ENCODE results near the gene PCSK1N. TPM values are rescaled to one million over a fixed set of nuclear protein-coding genes. Genes with fewer than 3 reads are reported as not detected.

PCSK1N gene
- total and polyA plus RNA-seq, 9 of the 15 experiments (the other 6 are each of a cell fraction or from before 2014, with no cell fraction given), result 0.07 to 0.55 (median 0.54) TPM; not detected in 6

DNA sequence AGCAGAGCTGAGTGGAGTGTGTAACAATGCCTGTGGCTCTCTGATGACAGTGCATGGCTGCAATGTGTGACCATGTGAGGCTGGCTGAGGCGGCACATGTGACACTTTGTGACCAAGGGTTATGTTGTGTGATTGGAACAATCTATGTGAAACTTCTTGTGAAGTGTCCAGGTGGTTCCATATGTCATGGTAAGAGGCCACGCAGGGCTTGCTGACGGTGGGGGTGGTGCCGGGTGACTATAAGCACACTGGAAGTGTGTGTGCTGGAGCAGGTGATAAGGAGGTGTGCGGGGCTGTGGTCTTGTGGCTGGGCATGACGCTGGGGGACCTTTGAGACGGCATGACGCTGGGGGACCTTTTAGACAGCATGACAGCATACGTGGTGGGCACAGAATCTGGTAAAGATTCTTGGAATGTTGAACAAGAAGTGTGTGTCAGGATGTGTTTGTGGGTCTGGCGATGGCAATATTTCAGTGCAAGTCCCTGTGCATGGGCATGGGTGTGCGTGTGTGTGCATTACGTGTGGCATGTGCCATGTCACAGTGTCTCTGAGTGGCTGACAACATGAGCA, 41.0 kb downstream of the PCSK1N start (continued):
- TF ChIP-seq YY1 (IDR thresholded peaks at IDR 0.05; ENCODE audit: borderline replicate concordance in 1 of 3, control insufficient read depth in 1 of 3, extremely low read depth in 1 of 3, insufficient read depth in 3 of 3, insufficient read length in 1 of 3, insufficient replicate concordance in 2 of 3, low read depth in 1 of 3, low read length in 2 of 3), result peak in 1 of 3 experiments; percentile 15
- TF ChIP-seq, protein P1, sequence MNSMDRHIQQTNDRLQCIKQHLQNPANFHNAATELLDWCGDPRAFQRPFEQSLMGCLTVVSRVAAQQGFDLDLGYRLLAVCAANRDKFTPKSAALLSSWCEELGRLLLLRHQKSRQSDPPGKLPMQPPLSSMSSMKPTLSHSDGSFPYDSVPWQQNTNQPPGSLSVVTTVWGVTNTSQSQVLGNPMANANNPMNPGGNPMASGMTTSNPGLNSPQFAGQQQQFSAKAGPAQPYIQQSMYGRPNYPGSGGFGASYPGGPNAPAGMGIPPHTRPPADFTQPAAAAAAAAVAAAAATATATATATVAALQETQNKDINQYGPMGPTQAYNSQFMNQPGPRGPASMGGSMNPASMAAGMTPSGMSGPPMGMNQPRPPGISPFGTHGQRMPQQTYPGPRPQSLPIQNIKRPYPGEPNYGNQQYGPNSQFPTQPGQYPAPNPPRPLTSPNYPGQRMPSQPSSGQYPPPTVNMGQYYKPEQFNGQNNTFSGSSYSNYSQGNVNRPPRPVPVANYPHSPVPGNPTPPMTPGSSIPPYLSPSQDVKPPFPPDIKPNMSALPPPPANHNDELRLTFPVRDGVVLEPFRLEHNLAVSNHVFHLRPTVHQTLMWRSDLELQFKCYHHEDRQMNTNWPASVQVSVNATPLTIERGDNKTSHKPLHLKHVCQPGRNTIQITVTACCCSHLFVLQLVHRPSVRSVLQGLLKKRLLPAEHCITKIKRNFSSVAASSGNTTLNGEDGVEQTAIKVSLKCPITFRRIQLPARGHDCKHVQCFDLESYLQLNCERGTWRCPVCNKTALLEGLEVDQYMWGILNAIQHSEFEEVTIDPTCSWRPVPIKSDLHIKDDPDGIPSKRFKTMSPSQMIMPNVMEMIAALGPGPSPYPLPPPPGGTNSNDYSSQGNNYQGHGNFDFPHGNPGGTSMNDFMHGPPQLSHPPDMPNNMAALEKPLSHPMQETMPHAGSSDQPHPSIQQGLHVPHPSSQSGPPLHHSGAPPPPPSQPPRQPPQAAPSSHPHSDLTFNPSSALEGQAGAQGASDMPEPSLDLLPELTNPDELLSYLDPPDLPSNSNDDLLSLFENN (IDR thresholded peaks at IDR 0.05; ENCODE audit: low read depth in 2 of 2, low read length in 2 of 2), result peak in 1 of 2 experiments; percentile 46; a peak in 1 of 4 replicates
- no peak for TF ChIP-seq FIP1L1 (IDR thresholded peaks at IDR 0.05; ENCODE audit: low read depth, low read length, poor library complexity, severe bottlenecking)
- peak; percentile 21; the same call in 1 of the 2 replicates for TF ChIP-seq HDAC2 (IDR thresholded peaks at IDR 0.05)
- TF ChIP-seq POLR2AphosphoS2 (IDR thresholded peaks at IDR 0.05; ENCODE audit: low read length), result no peak
- 0 out of 2 replicates have a peak, but pooled peaks have one; percentile 34 for TF ChIP-seq ZNF431 (CRISPR knock-in tag; IDR thresholded peaks at IDR 0.05)
- TF ChIP-seq CBX3 (IDR thresholded peaks at IDR 0.05; ENCODE audit: borderline replicate concordance in 1 of 2, low read length in 2 of 2), result peak in 1 of 2 experiments; percentile 49; a peak in 1 of 3 replicates
- TF ChIP-seq POLR2A (conservative IDR thresholded peaks at IDR 0.05), result peak; percentile 75; the same call in 1 of the 2 replicates
- peak in 1 of 2 experiments; percentile 52; a peak in 1 of 4 replicates for TF ChIP-seq SIN3A (IDR thresholded peaks at IDR 0.05; ENCODE audit: borderline replicate concordance in 2 of 2, control insufficient read depth in 1 of 2, low read depth in 2 of 2, low read length in 2 of 2)
- TF ChIP-seq JUND (IDR thresholded peaks at IDR 0.05; ENCODE audit: borderline replicate concordance, low read depth, low read length), result no peak
- peak; percentile 8; the same call in 1 of the 3 replicates for TF ChIP-seq JUND (tag; IDR thresholded peaks at IDR 0.05; ENCODE audit: borderline replicate concordance, low read depth, low read length)
- TF ChIP-seq HDAC1 (IDR thresholded peaks at IDR 0.05), result peak in 1 of 2 experiments; percentile 61; a peak in 2 of 4 replicates
- no peak for TF ChIP-seq PRMT5 (CRISPR knock-in tag; IDR thresholded peaks at IDR 0.05)
- TF ChIP-seq ZZZ3 (IDR thresholded peaks at IDR 0.05), result no peak
- TF ChIP-seq, protein P2, sequence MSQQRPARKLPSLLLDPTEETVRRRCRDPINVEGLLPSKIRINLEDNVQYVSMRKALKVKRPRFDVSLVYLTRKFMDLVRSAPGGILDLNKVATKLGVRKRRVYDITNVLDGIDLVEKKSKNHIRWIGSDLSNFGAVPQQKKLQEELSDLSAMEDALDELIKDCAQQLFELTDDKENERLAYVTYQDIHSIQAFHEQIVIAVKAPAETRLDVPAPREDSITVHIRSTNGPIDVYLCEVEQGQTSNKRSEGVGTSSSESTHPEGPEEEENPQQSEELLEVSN (IDR thresholded peaks at IDR 0.05; ENCODE audit: borderline replicate concordance in 1 of 2, extremely low read depth in 1 of 2, insufficient read depth in 1 of 2, insufficient read length in 1 of 2, low read depth in 1 of 2, low read length in 1 of 2, poor library complexity in 1 of 2, severe bottlenecking in 1 of 2), result peak; percentile 33 to 63
- peak; percentile 77 for TF ChIP-seq POLR2AphosphoS5 (IDR thresholded peaks at IDR 0.05; ENCODE audit: control insufficient read depth, insufficient read depth, low read depth, low read length)
- TF ChIP-seq CREB1 (IDR thresholded peaks at IDR 0.05), result no peak
- TF ChIP-seq CREB1 (CRISPR knock-in tag; IDR thresholded peaks at IDR 0.05), result peak; percentile 53; the same call in 1 of the 2 replicates
- TF ChIP-seq HDGF (IDR thresholded peaks at IDR 0.05), result 0 out of 2 replicates have a peak, but pooled peaks have one; percentile 45
- TF ChIP-seq, protein P3, sequence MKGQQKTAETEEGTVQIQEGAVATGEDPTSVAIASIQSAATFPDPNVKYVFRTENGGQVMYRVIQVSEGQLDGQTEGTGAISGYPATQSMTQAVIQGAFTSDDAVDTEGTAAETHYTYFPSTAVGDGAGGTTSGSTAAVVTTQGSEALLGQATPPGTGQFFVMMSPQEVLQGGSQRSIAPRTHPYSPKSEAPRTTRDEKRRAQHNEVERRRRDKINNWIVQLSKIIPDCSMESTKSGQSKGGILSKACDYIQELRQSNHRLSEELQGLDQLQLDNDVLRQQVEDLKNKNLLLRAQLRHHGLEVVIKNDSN (CRISPR knock-in tag; IDR thresholded peaks at IDR 0.05), result peak; percentile 92
- no peak for TF ChIP-seq RBM17 (IDR thresholded peaks at IDR 0.05; ENCODE audit: borderline replicate concordance, low read depth, low read length)
- TF ChIP-seq SNRNP70 (optimal IDR thresholded peaks at IDR 0.05; ENCODE audit: low read depth, low read length), result no peak

Measured in K562 (cell line).